Inferior parietal cortex (tissue), 1 donor: ENCODE measurements around the gene NCBP2.
"Not testable (repeated sequence)": the region's sequence is repeated elsewhere in the genome, so short reads cannot be mapped to it uniquely, and the experiment has no call there.

Experiments
- DNase-seq: peaks from one replicate; pipeline ENCODE4 v3.0.0-alpha.2; 2016; ENCODE audit errors: extremely low spot score

NCBP2 gene

DNA sequence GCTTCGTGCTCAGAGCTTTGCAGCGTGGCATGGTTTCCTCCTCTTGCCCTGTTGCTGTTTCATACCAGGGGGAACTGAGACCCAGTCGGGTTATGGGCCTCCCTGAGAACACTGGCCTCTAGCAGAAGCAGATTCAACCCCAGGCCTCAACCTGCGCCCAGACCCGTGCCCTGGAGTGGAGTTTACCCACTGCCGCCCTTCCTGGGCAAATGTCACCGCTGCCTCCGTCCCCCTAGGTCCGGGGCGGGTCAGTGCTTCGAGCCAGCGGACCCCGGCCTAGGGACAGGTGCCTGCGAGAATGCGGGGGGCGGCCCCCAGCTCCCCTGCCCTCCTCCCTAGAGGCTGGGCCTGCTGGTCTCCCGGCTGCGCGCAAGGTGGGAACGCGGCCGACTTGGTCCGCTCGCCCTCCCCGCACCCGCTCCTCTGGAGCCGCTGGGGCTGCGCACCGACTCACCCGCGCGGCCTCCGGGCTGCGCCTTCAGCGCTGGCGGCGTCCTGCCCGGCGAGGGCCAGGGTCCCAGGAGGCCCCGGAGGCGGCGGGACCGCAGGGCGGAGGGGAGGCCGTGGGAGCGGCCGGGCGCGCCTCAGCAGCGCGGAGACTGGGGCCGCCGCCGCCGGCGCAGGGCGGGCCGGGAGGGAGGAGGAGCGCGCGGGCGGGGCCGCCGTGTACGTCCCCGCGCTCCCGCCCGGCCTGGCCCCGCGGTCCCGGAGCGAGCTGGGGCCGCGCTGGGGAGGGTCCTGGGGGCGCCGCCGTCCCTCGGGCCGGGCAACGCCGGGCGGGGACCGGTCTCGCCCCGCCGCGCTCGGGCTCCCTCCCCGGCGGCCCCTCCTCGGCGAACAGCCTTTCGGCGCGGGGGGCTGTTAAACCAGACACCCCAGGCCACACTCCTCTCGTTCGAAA lies 26.2 kb upstream of the NCBP2 start, which contains the start of gene PIGZ:
Gene PIGZ, minus strand, starts transcription at position 601 of the 901 bp plus-strand sequence. CDS start 16,802 bp downstream, outside the sequence.
- DNase-seq: no peak

GRCh38 chr3:196967412-196968232 lies 25.3 kb upstream of the NCBP2 start:
- DNase-seq: no peak

GRCh38 chr3:196966526-196967401 lies 24.4 kb upstream of the NCBP2 start:
- no peak for DNase-seq

- no peak for DNase-seq
These were observed 23.5 kb upstream of the NCBP2 start for GRCh38 chr3:196965804-196966173.

- no peak for DNase-seq
These were observed 22.9 kb upstream of the NCBP2 start for GRCh38 chr3:196965112-196965803.

- no peak for DNase-seq
These were observed 21.3 kb upstream of the NCBP2 start for GRCh38 chr3:196963631-196963953.

DNA sequence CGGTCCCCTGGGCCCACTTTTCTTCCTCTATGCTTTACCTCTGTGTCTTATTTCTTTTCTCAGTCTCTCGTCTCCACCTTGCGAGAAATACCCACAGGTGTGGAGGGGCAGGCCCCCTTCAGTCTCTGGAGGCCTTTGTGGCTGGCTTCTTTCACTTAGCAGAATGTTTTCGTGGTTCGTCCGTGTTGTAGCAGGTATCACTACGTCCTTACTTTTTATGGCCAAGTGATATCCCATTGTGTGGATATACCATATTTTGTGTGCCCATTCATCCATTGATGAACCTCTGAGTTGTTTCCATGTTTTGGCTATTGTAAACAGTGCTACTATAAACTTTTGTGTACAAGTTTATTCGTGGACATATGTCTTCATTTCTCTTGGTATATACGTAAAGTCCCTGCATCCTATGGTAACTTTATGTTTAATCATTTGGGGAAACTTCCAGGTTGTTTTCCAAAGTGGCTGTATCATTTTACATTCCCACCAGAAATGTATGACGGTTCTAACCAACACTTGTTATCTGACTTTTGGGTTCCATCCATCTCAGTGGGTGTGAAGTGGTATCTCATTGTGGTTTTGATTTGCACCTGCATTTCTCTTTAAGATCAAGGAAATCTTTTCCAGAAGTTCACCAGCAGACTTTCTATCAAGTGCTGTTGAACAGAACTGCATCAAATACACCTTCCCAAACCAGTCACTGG lies 20.8 kb upstream of the NCBP2 start:
- DNase-seq: no peak

DNA sequence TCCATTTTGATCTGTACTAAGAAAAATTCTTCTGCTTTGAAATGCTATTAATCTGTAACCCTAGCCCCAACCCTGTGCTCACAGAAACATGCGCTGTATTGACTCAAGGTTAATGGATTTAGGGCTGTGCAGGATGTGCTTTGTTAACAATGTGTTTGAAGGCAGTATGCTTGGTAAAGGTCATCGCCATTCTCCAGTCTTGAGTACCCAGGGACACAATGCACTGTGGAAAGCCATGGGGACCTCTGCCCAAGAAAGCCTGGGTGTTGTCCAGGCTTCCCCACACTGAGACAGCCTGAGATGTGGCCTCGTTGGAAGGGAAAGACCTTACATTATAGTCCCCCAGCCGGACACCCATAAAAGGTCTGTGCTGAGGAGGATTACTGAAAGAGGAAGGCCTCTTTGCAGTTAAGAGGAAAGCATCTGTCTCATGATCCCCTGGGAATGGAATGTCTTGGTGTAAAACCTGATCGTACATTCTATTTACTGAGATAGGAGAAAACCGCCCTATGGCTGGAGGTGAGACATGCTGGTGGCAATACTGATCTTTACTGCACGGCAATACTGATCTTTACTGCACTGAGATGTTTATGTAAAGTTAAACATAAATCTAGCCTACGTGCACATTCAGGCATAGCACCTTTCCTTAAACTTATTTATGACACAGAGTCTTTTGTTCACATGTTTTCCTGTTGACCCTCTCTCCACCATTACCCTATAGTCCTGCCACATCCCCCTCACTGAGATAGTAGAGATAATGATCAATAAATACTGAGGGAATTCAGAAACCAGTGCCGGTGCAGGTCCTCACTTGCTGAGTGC lies 20.0 kb upstream of the NCBP2 start:
- DNase-seq: no peak

DNA sequence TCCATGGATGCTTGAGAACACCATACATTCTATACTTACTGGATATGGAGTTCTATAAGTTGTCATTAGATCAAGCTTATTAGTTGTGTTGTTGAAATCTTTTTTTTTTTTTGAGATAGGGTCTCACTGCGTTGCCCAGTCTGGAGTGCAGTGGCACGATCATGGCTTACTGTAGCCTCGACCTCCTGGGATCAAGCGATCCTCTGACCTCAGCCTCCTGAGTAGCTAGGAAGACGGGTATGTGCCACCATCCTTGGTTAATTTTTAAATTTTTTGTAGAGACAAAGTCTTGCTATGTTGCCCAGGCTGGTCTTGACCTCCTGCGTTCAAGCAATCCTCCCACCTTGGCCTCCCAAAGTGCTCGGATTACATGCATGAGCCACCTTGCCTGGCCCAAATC lies 12.5 kb upstream of the NCBP2 start:
- DNase-seq: no peak

DNA sequence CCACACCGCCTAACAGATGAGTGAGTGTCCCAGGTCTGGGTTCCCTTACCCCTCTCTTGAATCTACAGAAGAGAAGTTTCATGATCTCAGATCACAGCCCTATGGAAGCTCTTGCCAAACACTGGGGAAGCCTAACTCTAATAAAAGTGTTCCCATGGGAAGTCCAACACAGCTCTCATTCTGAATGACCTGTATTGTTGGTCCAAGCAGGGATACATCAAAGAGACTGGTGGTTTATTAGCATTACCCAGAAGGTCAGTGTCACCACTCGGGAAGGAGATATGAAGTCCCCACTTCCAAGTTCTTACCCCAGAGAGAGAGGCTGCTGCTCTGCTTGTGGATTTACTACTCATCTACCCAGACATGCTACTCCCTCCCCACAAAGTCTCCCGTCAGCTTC lies 9.0 kb upstream of the NCBP2 start:
- no peak for DNase-seq

DNA sequence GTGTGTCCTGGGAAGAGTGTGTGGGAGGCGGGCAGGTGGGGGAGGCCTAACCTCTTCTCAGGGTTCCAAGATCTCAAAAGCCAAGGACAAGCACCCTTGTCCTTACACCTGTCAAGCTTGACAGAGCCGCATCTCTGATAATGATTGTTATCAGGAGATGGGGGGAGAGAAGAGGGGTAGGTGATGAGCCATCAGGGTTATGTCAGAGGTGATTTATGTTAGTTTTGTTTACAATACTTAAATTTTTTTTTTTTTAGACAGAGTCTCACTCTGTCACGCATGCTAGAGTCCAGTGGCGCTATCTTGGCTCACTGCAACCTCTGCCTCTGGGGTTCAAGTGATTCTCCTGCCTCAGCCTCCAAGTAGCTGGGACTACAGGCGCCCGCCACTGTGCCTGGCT lies 7.4 kb upstream of the NCBP2 start:
- no peak for DNase-seq

- DNase-seq: no peak
These were observed 6.9 kb upstream of the NCBP2 start for GRCh38 chr3:196949285-196949619.

DNA sequence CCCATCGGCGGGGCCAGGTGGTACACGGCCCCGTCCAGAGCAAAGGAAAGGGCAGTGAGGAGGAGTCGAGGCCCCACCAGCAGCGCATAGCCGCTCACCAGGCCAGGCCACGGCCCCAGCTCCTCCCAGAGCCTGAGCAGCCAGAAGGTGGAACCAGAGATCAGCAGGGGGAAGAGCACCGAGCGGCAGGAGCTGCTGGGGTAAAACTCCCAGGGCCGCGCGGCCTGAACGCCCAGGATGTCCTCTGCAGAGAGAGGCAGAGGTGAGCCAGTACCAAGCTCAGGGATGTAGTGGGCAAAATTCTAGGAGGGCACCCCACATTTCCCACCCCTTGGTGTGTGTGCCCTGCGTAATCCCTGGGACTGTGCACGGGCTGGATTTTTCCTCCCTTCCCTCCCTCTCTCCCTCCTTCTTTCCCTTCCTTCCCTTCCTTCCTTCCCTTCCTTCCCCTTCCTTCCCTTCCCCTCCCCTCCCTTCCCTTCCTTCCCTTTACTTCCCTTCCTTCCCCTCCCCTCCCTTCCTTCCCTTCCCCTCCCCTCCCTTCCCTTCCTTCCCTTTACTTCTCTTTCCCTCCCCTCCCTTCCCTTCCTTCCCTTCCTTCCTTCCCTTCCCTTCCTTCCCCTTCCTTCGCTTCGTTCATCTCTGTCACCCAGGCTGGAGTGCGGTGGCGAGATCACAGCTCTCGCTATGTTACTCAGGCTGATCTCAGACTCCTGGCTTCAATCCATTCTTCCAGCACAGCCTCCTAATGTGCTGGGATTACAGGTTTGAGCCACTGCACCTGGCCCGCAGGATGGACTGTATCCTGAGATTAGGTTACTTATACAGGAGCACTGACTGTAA lies 6.3 kb upstream of the NCBP2 start:
- DNase-seq: no peak

DNA sequence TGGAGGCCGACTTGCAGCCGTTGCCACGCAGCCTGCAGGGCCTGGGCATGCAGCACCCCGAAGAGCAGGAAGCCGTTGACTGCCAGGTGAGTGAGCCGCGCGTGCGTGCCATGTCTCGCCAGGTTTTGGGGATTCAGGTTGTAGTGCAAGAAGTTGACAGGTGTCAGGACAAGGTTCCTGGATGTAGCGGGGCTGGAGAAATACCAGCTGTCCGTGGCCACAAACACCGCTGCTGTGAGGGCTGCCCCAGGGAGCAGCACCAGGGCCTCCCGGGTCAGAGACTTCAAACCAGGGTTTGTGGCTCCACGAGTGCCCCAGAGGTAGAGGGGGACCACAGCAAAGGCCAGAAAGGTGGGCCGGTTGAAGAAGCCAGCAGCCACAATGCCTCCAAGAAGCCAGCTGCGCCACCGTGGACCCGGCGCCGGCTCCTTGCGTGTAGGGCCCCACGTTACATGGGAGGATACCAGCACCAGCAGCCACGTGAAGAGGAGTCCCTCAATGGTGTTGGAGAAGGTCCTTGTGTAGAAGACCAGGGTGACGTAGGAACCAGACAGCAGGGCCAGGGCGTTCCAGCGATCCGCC lies 5.6 kb upstream of the NCBP2 start:
- no peak for DNase-seq

GRCh38 chr3:196947136-196947859 lies 5.0 kb upstream of the NCBP2 start:
- no peak for DNase-seq

- not testable (repeated sequence) for DNase-seq
These were observed 1.9 kb upstream of the NCBP2 start for GRCh38 chr3:196944037-196944790.

GRCh38 chr3:196942915-196943277 lies 568 bp upstream of the NCBP2 start:
- no peak for DNase-seq
